Lung (tissue), 12 donors: ENCODE data around the gene EYS. TPM values are rescaled to one million over a fixed set of nuclear protein-coding genes. Genes with fewer than 3 reads are reported as not detected.

Experiments
- ATAC-seq: fragments of 200-7000 bp; cut with Tn5 transposase; one replicate; pipeline ENCODE4 v1.9.1; 2020; ENCODE audit warnings: moderate number of reproducible peaks; ENCODE audit not compliant: insufficient read depth, low FRiP score
- DNase-seq, 3 donors: peaks; one replicate each; pipeline ENCODE4 v3.0.0-alpha.2; 2013 to 2017
- H3K27ac ChIP-seq, 2 donors: one replicate each; pipeline ENCODE4 v1.5.1; 2013; ENCODE audit warnings: mild to moderate bottlenecking in 2 of 2, moderate library complexity in 2 of 2, control low read depth in 1 of 2, inconsistent platforms in 1 of 2, low read depth in 1 of 2, low read length in 1 of 2
- H3K27me3 ChIP-seq, 3 donors: one replicate each; pipeline ENCODE4 v1.5.1; 2013; ENCODE audit warnings: low read length in 2 of 3; ENCODE audit not compliant: control insufficient read depth in 3 of 3, insufficient read depth in 3 of 3
- H3K36me3 ChIP-seq, 4 donors: one replicate each; pipeline ENCODE4 v1.5.1; 2013; ENCODE audit warnings: low read length in 4 of 4, mild to moderate bottlenecking in 1 of 4, moderate library complexity in 1 of 4; ENCODE audit not compliant: control insufficient read depth in 4 of 4, insufficient read depth in 4 of 4
- H3K4me1 ChIP-seq, 5 donors: one replicate each; pipeline ENCODE4 v1.5.1; 2013; ENCODE audit warnings: low read length in 5 of 5, mild to moderate bottlenecking in 2 of 5, moderate library complexity in 1 of 5; ENCODE audit not compliant: control insufficient read depth in 5 of 5, insufficient read depth in 5 of 5
- H3K4me3 ChIP-seq: one replicate; pipeline ENCODE4 v1.5.1; 2013; ENCODE audit warnings: mild to moderate bottlenecking, control low read depth, moderate library complexity
- H3K9ac ChIP-seq, 2 donors: one replicate each; pipeline ENCODE4 v1.5.1; 2013; ENCODE audit warnings: low read length in 2 of 2, control low read depth in 1 of 2; ENCODE audit not compliant: insufficient read depth in 1 of 2
- H3K9me3 ChIP-seq, 4 donors: one replicate each; pipeline ENCODE4 v1.5.1; 2013; ENCODE audit warnings: low read length in 3 of 4, mild to moderate bottlenecking in 1 of 4, moderate library complexity in 1 of 4; ENCODE audit not compliant: control insufficient read depth in 4 of 4, insufficient read depth in 3 of 4
- CTCF ChIP-seq: IDR thresholded peaks from 2 replicates; pipeline ENCODE4 v1.5.1; 2012; ENCODE audit warnings: mild to moderate bottlenecking; ENCODE audit errors: control extremely low read depth, extremely low read depth
- WGBS, 2 donors: extraction: QIAGEN DNeasy Blood & Tissue Kit; methylation state at CpG; one replicate each; pipeline ENCODE4 v1.1.7; 2013; 5-methylcytosine and 5-hydroxymethylcytosine counted together
- polyA plus RNA-seq, 2 donors: library from polyadenylated mRNA; stranded (reverse); fragments of 200-250 nt; gene quantifications; one replicate each; pipeline ENCODE4 v1.2.1, GENCODE V29; 2013
- total RNA-seq, 2 donors: library from RNA; depleted of rRNA in 1 of 2; stranded (reverse); fragments of >200 nt in 1 of 2; gene quantifications; one replicate each; pipeline ENCODE4 v1.2.1, GENCODE V29; 2014 to 2021
- donor health status: control.
- donor health status: control.
- donor health status: Bipolar disorder and iron deficiency.
- donor health status: healthy.
- donor health status: DM: yes; HTN: yes; CAD: no.

The EYS gene
- total and polyA plus RNA-seq, 4 donors: 0.06 to 0.34 (median 0.12) TPM

GRCh38 chr6:65161661-65162060 lies 545.4 kb downstream of the EYS start:
- peaks cover 0 to 6% (median 0%) of the 10 kb centered on the region in 5 donors for H3K4me1 ChIP-seq
- H3K9ac ChIP-seq: no peak overlapping the region
- H3K9me3 ChIP-seq: no peaks in the 10 kb centered on the region
- WGBS, 2 donors: 41 to 42% methylated on average over 1 of the region's 1 CpG
- ATAC-seq (no peak), DNase-seq (peak in 2 of 3 donors; percentile 81 to 83)
- H3K27ac ChIP-seq: no peak overlapping the region
- no peak for TF ChIP-seq CTCF
- no peaks in the 10 kb centered on the region for H3K36me3 ChIP-seq
- no peaks in the 10 kb centered on the region for H3K27me3 ChIP-seq
- H3K4me3 ChIP-seq: no peak overlapping the region

GRCh38 chr6:65157025-65157424 lies 550.0 kb downstream of the EYS start:
- Histone ChIP-seq H3K27ac (no peak overlapping the region), H3K36me3 (no peaks in the 10 kb centered on the region), H3K9ac (no peak overlapping the region), H3K4me1 (peaks cover 0 to 4% (median 0%) of the 10 kb centered on the region in 5 donors), H3K9me3 (no peaks in the 10 kb centered on the region), H3K4me3 (no peak overlapping the region), H3K27me3 (no peaks in the 10 kb centered on the region)
- ATAC-seq (no peak), DNase-seq (no peak)
- TF ChIP-seq CTCF: no peak
- 41 to 60% methylated on average over 3 of the region's 3 CpGs for WGBS, 2 donors

GRCh38 chr6:65155083-65155482 lies 551.9 kb downstream of the EYS start:
- 77 to 84% methylated on average over 1 of the region's 1 CpG for WGBS, 2 donors
- Histone ChIP-seq H3K27ac (no peak overlapping the region), H3K27me3 (no peaks in the 10 kb centered on the region), H3K9me3 (no peaks in the 10 kb centered on the region), H3K9ac (no peak overlapping the region), H3K4me3 (no peak overlapping the region), H3K4me1 (no peaks in the 10 kb centered on the region), H3K36me3 (no peaks in the 10 kb centered on the region)
- DNase-seq (no peak), ATAC-seq (no peak)
- no peak for TF ChIP-seq CTCF

GRCh38 chr6:65149841-65150240 lies 557.2 kb downstream of the EYS start:
- H3K9me3 ChIP-seq: peaks cover 0 to 3% (median 0%) of the 10 kb centered on the region in 4 donors
- TF ChIP-seq CTCF: no peak
- no peaks in the 10 kb centered on the region for H3K36me3 ChIP-seq
- H3K4me1 ChIP-seq: no peaks in the 10 kb centered on the region
- DNase-seq: no peak
- no peak overlapping the region for H3K9ac ChIP-seq
- 92 to 93% methylated on average over 1 of the region's 1 CpG for WGBS, 2 donors
- no peak for ATAC-seq
- H3K4me3 ChIP-seq: no peak overlapping the region
- H3K27ac ChIP-seq: no peak overlapping the region
- no peaks in the 10 kb centered on the region for H3K27me3 ChIP-seq
